Measurements from ENCODE around the gene TKT.

Gene TKT

DNA sequence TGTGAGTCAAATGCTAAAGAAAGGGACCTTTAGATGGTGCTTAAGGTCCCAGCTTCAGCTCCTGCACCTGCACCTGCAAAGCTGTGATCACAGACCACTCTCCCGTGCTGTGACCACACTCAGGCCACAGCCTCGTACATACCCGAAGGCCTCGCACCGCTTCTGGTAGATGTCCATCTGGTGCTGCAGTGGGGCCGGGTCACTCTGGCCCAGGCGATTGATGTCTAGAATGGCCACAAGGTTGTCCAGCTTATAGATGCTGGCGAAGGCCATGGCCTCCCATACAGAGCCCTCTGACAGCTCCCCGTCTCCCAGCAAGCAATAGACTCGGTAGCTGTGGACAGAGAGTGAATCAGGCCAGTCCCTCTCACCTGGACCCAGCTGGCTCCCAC lies 21.0 kb downstream of the TKT start:
- no peak for DNase-seq (ENCODE audit: low read depth)
- H3K4me3 ChIP-seq (ENCODE audit: low read depth, low read length) = no peak overlapping the region
- TF ChIP-seq, protein P1, sequence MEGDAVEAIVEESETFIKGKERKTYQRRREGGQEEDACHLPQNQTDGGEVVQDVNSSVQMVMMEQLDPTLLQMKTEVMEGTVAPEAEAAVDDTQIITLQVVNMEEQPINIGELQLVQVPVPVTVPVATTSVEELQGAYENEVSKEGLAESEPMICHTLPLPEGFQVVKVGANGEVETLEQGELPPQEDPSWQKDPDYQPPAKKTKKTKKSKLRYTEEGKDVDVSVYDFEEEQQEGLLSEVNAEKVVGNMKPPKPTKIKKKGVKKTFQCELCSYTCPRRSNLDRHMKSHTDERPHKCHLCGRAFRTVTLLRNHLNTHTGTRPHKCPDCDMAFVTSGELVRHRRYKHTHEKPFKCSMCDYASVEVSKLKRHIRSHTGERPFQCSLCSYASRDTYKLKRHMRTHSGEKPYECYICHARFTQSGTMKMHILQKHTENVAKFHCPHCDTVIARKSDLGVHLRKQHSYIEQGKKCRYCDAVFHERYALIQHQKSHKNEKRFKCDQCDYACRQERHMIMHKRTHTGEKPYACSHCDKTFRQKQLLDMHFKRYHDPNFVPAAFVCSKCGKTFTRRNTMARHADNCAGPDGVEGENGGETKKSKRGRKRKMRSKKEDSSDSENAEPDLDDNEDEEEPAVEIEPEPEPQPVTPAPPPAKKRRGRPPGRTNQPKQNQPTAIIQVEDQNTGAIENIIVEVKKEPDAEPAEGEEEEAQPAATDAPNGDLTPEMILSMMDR (IDR thresholded peaks at IDR 0.05; ENCODE audit: insufficient read depth, low read depth, low read length, missing control alignments) = no peak

DNA sequence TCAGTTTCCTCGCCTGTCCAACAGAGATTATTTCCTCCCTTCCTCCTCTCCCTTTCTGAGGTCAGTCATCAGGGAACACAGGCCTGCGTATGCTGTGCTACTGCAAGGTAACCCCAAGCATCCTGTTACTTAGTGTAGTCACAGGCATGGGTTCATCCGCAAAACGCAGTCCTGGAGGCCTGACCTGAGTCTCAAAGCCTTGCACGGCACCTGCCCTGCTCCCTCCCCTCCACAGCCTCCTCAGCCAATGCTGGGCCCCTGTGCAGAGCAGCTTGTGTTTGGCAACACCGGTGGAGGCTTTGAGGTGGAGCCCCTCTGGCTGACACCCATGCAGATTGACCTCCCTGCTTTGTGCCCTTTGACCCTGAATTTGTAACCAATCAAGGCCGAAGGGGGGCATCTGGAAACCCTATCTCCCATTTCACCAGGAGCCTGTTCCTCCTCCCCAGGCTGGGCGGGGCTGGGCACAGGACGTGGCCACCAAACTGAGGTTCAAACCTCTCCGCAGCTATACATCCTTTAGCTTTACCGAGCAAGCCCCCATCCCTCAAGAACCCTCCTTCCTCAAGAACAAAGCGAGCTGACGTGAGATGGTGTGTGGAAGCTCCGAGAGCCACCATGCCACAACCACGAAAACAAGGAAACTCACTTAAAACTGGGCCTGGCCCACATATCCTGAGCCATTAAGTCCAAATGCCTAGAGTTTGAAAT lies 21.5 kb downstream of the TKT start:
- TF ChIP-seq, protein P1 (IDR thresholded peaks at IDR 0.05; ENCODE audit: insufficient read depth, low read depth, low read length, missing control alignments) = no peak
- DNase-seq (ENCODE audit: low read depth) = no peak
- no peak overlapping the region for H3K4me3 ChIP-seq (ENCODE audit: low read depth, low read length)

DNA sequence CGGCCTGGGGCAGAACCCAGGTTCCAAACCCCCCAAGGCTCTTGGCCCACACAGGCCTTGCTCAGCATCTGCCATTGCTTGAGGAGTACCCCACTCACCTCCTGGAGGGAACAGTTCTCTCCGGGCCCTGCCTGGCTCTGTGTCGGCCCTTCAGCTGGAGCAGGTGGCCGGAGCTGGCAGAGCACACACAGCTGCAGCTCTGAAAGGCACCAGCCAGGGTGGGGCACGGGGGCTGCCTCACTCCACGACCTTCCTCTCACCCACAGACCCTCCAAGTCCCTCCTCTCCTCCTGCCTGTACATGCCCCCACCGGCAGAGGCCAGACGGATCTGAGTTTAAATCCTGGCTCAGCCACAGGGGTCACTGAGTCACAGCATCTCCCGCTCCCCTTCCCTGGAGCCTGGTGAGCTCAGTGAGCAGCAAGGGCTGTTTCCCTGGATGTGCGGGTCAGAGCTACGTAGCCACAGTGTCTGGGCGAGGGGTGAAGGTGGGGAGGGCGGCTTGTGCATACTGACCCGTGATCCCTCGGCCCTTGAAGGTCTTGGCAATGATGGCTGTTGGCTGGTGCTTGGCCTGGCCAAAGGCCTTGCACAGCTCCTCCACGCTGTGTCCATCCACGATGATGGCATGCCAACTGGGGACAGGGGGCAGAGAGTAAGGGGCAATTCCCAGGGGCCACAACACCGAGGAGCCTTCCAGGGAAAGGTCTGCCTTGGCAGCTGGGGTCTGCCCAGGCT lies 23.0 kb downstream of the TKT start:
- DNase-seq (ENCODE audit: low read depth) = no peak
- TF ChIP-seq, protein P1 (IDR thresholded peaks at IDR 0.05; ENCODE audit: insufficient read depth, low read depth, low read length, missing control alignments) = no peak
- H3K4me3 ChIP-seq (ENCODE audit: low read depth, low read length) = no peak overlapping the region

DNA sequence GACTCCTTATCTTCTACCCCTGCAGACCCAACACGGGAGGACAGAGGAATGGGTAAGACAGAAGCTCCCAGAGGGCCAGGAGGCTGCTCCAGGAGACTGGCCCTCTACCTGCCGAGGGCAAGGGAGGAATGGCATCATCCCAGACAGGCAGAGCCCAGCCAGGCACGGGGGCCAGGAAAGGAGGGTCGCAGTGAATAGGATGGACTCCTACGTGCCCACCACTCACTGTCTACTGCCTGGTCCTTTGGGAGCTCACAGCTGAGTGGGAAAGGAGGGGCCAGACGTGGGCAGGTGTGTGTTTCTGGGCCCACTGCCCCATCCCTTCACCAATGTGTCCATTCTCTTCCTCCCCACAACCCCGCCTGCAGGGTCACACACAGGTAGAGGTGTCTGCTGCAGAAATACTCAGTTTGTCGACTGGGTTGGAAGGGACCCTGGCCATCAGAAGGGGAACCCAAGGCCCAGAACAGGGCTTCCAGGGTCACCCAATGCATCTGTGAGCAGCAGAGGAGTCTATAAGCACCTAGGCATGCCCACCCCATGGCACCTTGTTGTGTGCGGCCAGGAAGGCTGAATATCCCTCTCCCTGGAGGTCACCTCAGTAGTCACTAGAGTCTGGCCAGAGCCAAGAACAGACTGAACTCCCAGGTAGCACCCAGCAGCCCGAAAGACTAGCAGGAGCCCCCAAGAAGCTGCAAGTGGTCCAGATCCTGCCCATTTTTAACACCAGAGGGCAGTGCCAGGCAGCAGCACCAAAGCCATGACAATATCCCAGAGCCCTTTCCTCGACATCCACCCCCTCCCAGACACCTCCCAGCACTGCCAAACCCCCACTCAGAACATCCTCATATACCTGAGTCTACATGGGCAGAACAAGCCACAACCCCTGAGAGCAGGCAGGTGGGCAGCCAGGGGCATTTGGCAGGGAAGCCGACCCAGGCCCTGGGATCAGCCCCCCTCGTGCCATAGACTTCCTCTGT lies 24.0 kb downstream of the TKT start:
- no peak for DNase-seq (ENCODE audit: low read depth)
- TF ChIP-seq, protein P1 (IDR thresholded peaks at IDR 0.05; ENCODE audit: insufficient read depth, low read depth, low read length, missing control alignments) = no peak

DNA sequence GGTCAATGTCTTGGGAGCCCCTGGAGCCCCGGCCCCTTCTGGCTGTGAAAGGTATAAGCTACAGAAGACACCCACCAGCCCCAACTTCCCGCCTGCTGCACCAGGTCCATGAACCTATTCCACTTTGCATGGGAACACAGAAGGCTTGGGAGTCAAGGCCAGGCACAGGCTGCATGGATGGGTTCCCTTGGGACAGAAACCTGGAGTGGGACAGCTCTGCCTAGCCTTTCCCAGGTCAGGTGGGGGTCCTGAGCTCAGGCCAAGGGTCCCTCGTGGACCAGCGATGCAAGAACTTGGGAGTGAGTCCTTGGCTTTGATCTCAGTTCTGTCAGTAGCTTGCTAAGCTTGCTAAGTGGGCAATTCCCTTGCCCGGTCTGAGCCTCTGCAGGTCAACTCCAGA lies 25.0 kb downstream of the TKT start:
- no peak overlapping the region for H3K4me3 ChIP-seq (ENCODE audit: low read depth, low read length)
- TF ChIP-seq, protein P1 (IDR thresholded peaks at IDR 0.05; ENCODE audit: insufficient read depth, low read depth, low read length, missing control alignments) = no peak
- no peak for DNase-seq (ENCODE audit: low read depth)

More for the DNA sequence above, 24.0 kb downstream of the TKT start:
- no peak overlapping the region for H3K4me3 ChIP-seq (ENCODE audit: low read depth, low read length)

DNA sequence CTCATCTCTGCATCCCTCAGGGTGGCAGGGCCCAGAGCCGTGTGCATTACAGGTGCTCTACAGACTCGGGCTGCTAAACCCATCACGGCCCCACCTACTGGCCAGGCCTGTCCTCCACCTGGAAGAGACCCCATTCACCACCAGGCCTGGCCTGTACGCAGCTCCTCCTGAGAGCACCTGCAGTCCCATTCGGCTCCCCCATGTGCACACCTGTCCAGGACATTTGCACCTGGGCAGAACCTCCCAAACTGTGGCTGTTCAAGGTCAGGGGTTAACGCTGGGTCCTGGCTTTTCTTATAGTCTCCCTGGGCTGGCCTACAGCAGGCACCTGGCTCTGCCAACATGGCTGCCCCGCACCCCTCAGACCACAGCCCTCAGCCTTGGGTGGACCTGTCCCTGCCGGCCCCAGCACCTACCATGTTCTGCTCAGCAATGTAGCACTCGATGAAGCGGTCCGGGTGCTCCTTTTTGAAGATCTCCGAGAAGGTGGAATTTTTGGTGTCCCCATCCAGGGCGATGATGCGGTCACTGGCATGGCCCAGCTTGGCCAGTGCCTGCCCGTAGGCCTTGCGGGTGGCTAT lies 25.7 kb downstream of the TKT start:
- TF ChIP-seq, protein P1 (IDR thresholded peaks at IDR 0.05; ENCODE audit: insufficient read depth, low read depth, low read length, missing control alignments) = peak; percentile 3
- H3K4me3 ChIP-seq (ENCODE audit: low read depth, low read length) = no peak overlapping the region
- DNase-seq (ENCODE audit: low read depth) = no peak

All from GM12865 (cell line).